ENCODE data around the gene SEPTIN1.

Gene SEPTIN1

GRCh38 chr16:30375864-30376263 lies 6.5 kb downstream of the SEPTIN1 start:
- DNase-seq = no peak

GRCh38 chr16:30374538-30374937 lies 7.8 kb downstream of the SEPTIN1 start, which contains the start of gene MYL11:
MYL11 (plus strand) TSS chr16:30374802; CDS start chr16:30374858, 56 bp downstream.
- no peak for DNase-seq

GRCh38 chr16:30372725-30373124 lies 9.6 kb downstream of the SEPTIN1 start:
- no peak for DNase-seq

GRCh38 chr16:30372038-30372712 lies 10.2 kb downstream of the SEPTIN1 start:
- DNase-seq = no peak

GRCh38 chr16:30371248-30371816 lies 11.0 kb downstream of the SEPTIN1 start:
- no peak for DNase-seq

GRCh38 chr16:30370456-30371247 lies 11.7 kb downstream of the SEPTIN1 start, which contains the start of gene TBC1D10B:
TBC1D10B (minus strand) TSS chr16:30370494; CDS start chr16:30370183, 311 bp downstream.
- DNase-seq = peak; percentile 100

GRCh38 chr16:30369938-30370455 lies 12.4 kb downstream of the SEPTIN1 start:
- no peak for DNase-seq

GRCh38 chr16:30369091-30369937 lies 13.0 kb downstream of the SEPTIN1 start:
- DNase-seq = no peak

GRCh38 chr16:30368792-30369090 lies 13.6 kb downstream of the SEPTIN1 start:
- DNase-seq = no peak

- no peak for DNase-seq
Observed at GRCh38 chr16:30368122-30368791, 14.1 kb downstream of the SEPTIN1 start.

GRCh38 chr16:30367349-30368009 lies 14.9 kb downstream of the SEPTIN1 start:
- DNase-seq = no peak

GRCh38 chr16:30366511-30366910 lies 15.8 kb downstream of the SEPTIN1 start:
- no peak for DNase-seq

- no peak for DNase-seq
Observed at GRCh38 chr16:30365200-30365599, 17.2 kb downstream of the SEPTIN1 start.

- no peak for DNase-seq
Observed at GRCh38 chr16:30361180-30361579, 21.2 kb downstream of the SEPTIN1 start.

GRCh38 chr16:30359871-30360170 lies 22.5 kb downstream of the SEPTIN1 start:
- no peak for DNase-seq

- no peak for DNase-seq
Observed at GRCh38 chr16:30358990-30359870, 23.1 kb downstream of the SEPTIN1 start.

GRCh38 chr16:30358577-30358936 lies 23.8 kb downstream of the SEPTIN1 start:
- no peak for DNase-seq

GRCh38 chr16:30357715-30358576 lies 24.4 kb downstream of the SEPTIN1 start:
- DNase-seq = no peak

- DNase-seq = no peak
Observed at GRCh38 chr16:30357085-30357714, 25.2 kb downstream of the SEPTIN1 start.
